Endothelial cell of umbilical vein (primary cell): ENCODE data around the gene RPL35A. TPM values are rescaled to one million over a fixed set of nuclear protein-coding genes. Genes with fewer than 3 reads are reported as not detected.

ENCODE experiments used
- BruUV-seq: library from RNA; stranded (reverse); fragments of 400-500 nt; replicated peaks from 2 replicates; lab custom pipeline; 2021; lab: Mats Ljungman, UMichigan
- CTCF ChIA-PET: fragments of 300-600, 350-600 bp; sonication (Branson Sonifier 250); formaldehyde crosslinking; loops from one replicate; lab custom pipeline; 2021; ENCODE audit warnings: antibody characterized with exemption, inconsistent platforms; lab: Charles Lee
- POLR2A ChIA-PET: fragments of 300-600, 350-600 bp; sonication (Branson Sonifier 250); formaldehyde crosslinking; loops from one replicate; lab custom pipeline; 2021; ENCODE audit warnings: antibody characterized with exemption, inconsistent platforms; lab: Charles Lee
- DNase-seq: peaks from one replicate; pipeline ENCODE4 v3.0.0-alpha.2; 2011; ENCODE audit warnings: low read depth, low spot score
- FAIRE-seq: peaks from 2 replicates; lab custom pipeline; 2011; peaks lifted over from hg19 to GRCh38; lab: Jason Lieb, UNC
- H2AFZ ChIP-seq: 2 replicates; pipeline ENCODE4 v1.6.0; 2012; ENCODE audit warnings: low read depth, low read length, control low read depth, inconsistent platforms
- H3K27ac ChIP-seq: 2 replicates; pipeline ENCODE4 v1.5.1; 2011; ENCODE audit warnings: low read depth, mild to moderate bottlenecking, control low read depth, low read length, moderate library complexity; ENCODE audit not compliant: insufficient read depth
- H3K27me3 ChIP-seq, 2 experiments: 2 replicates each; pipeline versions ENCODE4 v1.6.0 to v1.6.1; 2011; ENCODE audit warnings: low read length in 2 of 2, mixed read lengths in 1 of 2; ENCODE audit not compliant: control insufficient read depth in 2 of 2, insufficient read depth in 2 of 2
- H3K36me3 ChIP-seq, 2 experiments: 2 replicates in 1 of 2; 3 replicates in 1 of 2; pipeline ENCODE4 v1.5.1; 2011; ENCODE audit warnings: low read length in 2 of 2, mild to moderate bottlenecking in 1 of 2, moderate library complexity in 1 of 2; ENCODE audit not compliant: control insufficient read depth in 2 of 2, insufficient read depth in 2 of 2; ENCODE audit errors: extremely low read depth in 1 of 2
- H3K4me1 ChIP-seq: 3 replicates; pipeline ENCODE4 v1.5.1; 2011; ENCODE audit warnings: mild to moderate bottlenecking, low read length; ENCODE audit not compliant: control insufficient read depth, insufficient read depth; ENCODE audit errors: extremely low read depth
- H3K4me2 ChIP-seq: 2 replicates; pipeline ENCODE4 v1.6.1; 2011; ENCODE audit warnings: low read length, control low read depth, mixed read lengths; ENCODE audit not compliant: insufficient read depth
- H3K4me3 ChIP-seq, 3 experiments: fragments of 200-600 bp in 1 of 3; sonication (generic), shearing (Covaris generic) in 1 of 3; replicated peaks in 1 of 3; 2 replicates each; pipeline ENCODE4 v1.5.1; 2011 to 2016; ENCODE audit warnings: control low read depth in 3 of 3, low read length in 3 of 3, mild to moderate bottlenecking in 2 of 3, inconsistent platforms in 1 of 3, low read depth in 1 of 3, moderate library complexity in 1 of 3; ENCODE audit not compliant: insufficient read depth in 1 of 3
- H3K79me2 ChIP-seq: 2 replicates; pipeline ENCODE4 v1.6.0; 2012; ENCODE audit warnings: low read length, inconsistent platforms; ENCODE audit not compliant: control insufficient read depth, insufficient read depth
- H3K9ac ChIP-seq: replicated peaks from 2 replicates; pipeline ENCODE3; 2011; ENCODE audit warnings: low read length, control low read depth; ENCODE audit not compliant: insufficient read depth; ENCODE audit errors: extremely low read depth
- H3K9me1 ChIP-seq: replicated peaks from 3 replicates; pipeline ENCODE4 v1.6.0; 2011; ENCODE audit warnings: mild to moderate bottlenecking, low read length; ENCODE audit not compliant: control insufficient read depth, insufficient read depth; ENCODE audit errors: extremely low read depth
- H3K9me3 ChIP-seq: replicated peaks from 2 replicates; pipeline ENCODE4 v1.5.1; 2012; ENCODE audit warnings: low read length, inconsistent platforms; ENCODE audit not compliant: control insufficient read depth, insufficient read depth
- H4K20me1 ChIP-seq: replicated peaks from 2 replicates; pipeline ENCODE3; 2011; ENCODE audit warnings: mild to moderate bottlenecking, low read length; ENCODE audit not compliant: control insufficient read depth, insufficient read depth; ENCODE audit errors: extremely low read depth
- CTCF ChIP-seq, 2 donors: IDR thresholded peaks; 1 replicate in 1 of 2; 2 replicates in 1 of 2; pipeline ENCODE4 v1.5.1; 2011; ENCODE audit warnings: low read length in 2 of 2, mild to moderate bottlenecking in 2 of 2, moderate library complexity in 2 of 2, control low read depth in 1 of 2, inconsistent platforms in 1 of 2, low read depth in 1 of 2; ENCODE audit not compliant: insufficient read depth in 1 of 2; ENCODE audit errors: extremely low read depth in 1 of 2
- EZH2 ChIP-seq: IDR thresholded peaks from 2 replicates; pipeline ENCODE4 v1.6.1; 2012; ENCODE audit warnings: borderline replicate concordance, low read depth, mild to moderate bottlenecking, moderate library complexity, low read length, inconsistent platforms; ENCODE audit not compliant: severe bottlenecking
- FOS ChIP-seq: IDR thresholded peaks from 2 replicates; pipeline ENCODE4 v1.6.1; 2011; ENCODE audit warnings: mild to moderate bottlenecking, low read length, moderate library complexity, borderline replicate concordance; ENCODE audit not compliant: insufficient read depth
- GATA2 ChIP-seq: IDR thresholded peaks from 2 replicates; pipeline ENCODE4 v1.7.0; 2011; ENCODE audit warnings: low read depth, mild to moderate bottlenecking, moderate library complexity, mixed read lengths, low read length; ENCODE audit not compliant: insufficient read length, insufficient read depth
- JUN ChIP-seq: IDR thresholded peaks from 2 replicates; pipeline ENCODE4 v1.6.1; 2011; ENCODE audit warnings: borderline replicate concordance, low read depth; ENCODE audit not compliant: insufficient read length, insufficient read depth
- MAX ChIP-seq: IDR thresholded peaks from 2 replicates; pipeline ENCODE4 v1.6.1; 2011; ENCODE audit not compliant: insufficient read depth, insufficient read length
- MYC ChIP-seq: IDR thresholded peaks from one replicate; pipeline ENCODE4 v1.6.1; 2011; ENCODE audit warnings: mild to moderate bottlenecking, low read depth, low read length
- POLR2A ChIP-seq: IDR thresholded peaks from 2 replicates; pipeline ENCODE4 v1.6.1; 2012; ENCODE audit warnings: low read depth, mild to moderate bottlenecking, control low read depth, low read length
- POLR2AphosphoS5 ChIP-seq: IDR thresholded peaks from 2 replicates; pipeline ENCODE4 v1.6.1; 2012; ENCODE audit warnings: low read depth, mild to moderate bottlenecking, control low read depth, low read length, moderate library complexity; ENCODE audit not compliant: insufficient read depth
- dilution Hi-C: fragments of 300-500 bp; cut with MboI; formaldehyde crosslinking; loops from one replicate; pipeline ENCODE4 v1.15.0; 2019; ENCODE audit warnings: low sequenced_read_pairs; ENCODE audit not compliant: extremely low pct_ligation_motif_present
- intact Hi-C: fragments of 100-400 bp; cut with micrococcal nuclease; formaldehyde crosslinking; loops from one replicate; pipeline ENCODE4 v1.10.0; 2022
- polyA plus RNA-seq, 4 experiments: library from polyadenylated mRNA; depleted of rRNA in 3 of 4; stranded (reverse) in 3 of 4; unstranded in 1 of 4; fragments of >200 nt; gene quantifications; 2 replicates each; pipeline versions ENCODE4 v1.2.1 to v1.2.3, GENCODE V29; 2011 to 2012; ENCODE audit warnings: missing spikeins in 1 of 4
- total RNA-seq: library from RNA; stranded (reverse); gene quantifications from 2 replicates; pipeline ENCODE4 v1.2.3, GENCODE V29; 2021

Gene RPL35A
- total and polyA plus RNA-seq, 2 donors (not counting 3 experiments of a cell fraction or from before 2014, with no cell fraction given) = 566 to 1,094 TPM

GRCh38 chr3:197970588-197970987 lies 20.6 kb downstream of the RPL35A start:
- Histone ChIP-seq H3K9ac (no peak overlapping the region), H3K36me3 (no peaks in the 10 kb centered on the region), H3K27me3 (no peaks in the 10 kb centered on the region), H2AFZ (no peak overlapping the region), H3K9me1 (no peaks in the 10 kb centered on the region), H3K4me2 (no peak overlapping the region), H3K27ac (no peak overlapping the region), H3K4me3 (no peak overlapping the region), H4K20me1 (no peaks in the 10 kb centered on the region), H3K9me3 (no peaks in the 10 kb centered on the region), H3K79me2 (no peaks in the 10 kb centered on the region), H3K4me1 (no peaks in the 10 kb centered on the region)
- FAIRE-seq = no peak
- intact Hi-C loops (no loop called here), dilution Hi-C loops (no loop called here)
- ChIA-PET POLR2A (no interaction called here), CTCF (no interaction called here)
- TF ChIP-seq MAX (no peak), FOS (no peak), GATA2 (no peak), POLR2A (no peak), EZH2 (no peak), POLR2AphosphoS5 (no peak), MYC (no peak), JUN (no peak), CTCF (IDR thresholded peaks at IDR 0.05; ENCODE audit: extremely low read depth in 1 of 2, insufficient read depth in 1 of 2, low read depth in 1 of 2, low read length in 2 of 2) (no peak)
- DNase-seq = no peak
- no TSS peak for BruUV-seq
